GM18505 (cell line): ENCODE results near the gene CHI3L1.

Experiments used
- ATAC-seq: cut with Tn5 transposase; IDR thresholded peaks from one replicate; pipeline ENCODE4 v1.9.1; 2021; ENCODE audit not compliant: unreplicated experiment
- POLR2A ChIP-seq: IDR thresholded peaks from 4 replicates; pipeline ENCODE4 v1.6.1; 2011; ENCODE audit warnings: borderline replicate concordance; ENCODE audit not compliant: insufficient read depth, insufficient read length; ENCODE audit errors: extremely low read depth

CHI3L1 gene

DNA sequence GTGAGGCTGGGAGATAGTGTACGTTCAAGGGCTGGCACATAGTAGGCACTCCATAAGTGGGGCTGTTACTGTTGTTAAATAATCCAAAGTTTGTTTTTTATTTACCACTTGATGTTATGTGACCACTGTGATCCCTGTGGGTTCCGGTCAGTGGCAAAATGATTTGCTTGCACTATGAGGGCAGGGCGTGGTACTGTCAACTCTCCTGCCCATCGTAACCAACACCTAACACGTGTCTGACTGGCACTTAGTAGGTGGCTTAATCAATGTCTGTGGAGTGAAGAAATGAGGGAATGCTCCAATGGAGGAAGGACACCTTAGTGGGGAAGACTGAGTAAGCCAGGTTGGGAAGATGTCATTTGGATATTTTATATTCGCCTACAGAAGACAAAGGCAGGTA is 44.4 kb downstream of the CHI3L1 start:
- no peak for ATAC-seq
- no peak for TF ChIP-seq POLR2A

- TF ChIP-seq POLR2A: no peak
Observed at GRCh38 chr1:203140743-203141520, 45.6 kb downstream of the CHI3L1 start.

GRCh38 chr1:203139976-203140475 is 46.5 kb downstream of the CHI3L1 start:
- ATAC-seq: no peak
- no peak for TF ChIP-seq POLR2A

More at GRCh38 chr1:203140743-203141520, 45.6 kb downstream of the CHI3L1 start:
- no peak for ATAC-seq

DNA sequence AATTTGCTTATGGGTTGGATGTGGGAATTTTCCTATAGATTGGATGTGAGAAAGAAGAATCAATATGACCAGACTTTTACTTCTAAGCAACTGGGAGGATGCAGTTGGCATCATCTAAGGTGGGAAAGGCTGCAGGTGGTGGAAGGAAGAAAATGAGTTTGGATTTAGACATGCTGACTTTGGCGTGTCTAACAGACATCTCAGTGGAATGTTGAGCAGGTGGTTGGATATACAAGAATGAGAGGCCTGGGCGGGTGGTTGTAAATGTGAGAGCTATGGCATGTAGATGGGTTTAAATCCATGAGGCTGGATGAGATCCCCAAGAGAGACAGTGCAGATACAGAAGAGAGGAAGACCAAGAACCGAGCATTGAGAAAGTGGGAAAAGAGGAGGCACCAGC is 48.4 kb downstream of the CHI3L1 start:
- no peak for ATAC-seq
- no peak for TF ChIP-seq POLR2A

DNA sequence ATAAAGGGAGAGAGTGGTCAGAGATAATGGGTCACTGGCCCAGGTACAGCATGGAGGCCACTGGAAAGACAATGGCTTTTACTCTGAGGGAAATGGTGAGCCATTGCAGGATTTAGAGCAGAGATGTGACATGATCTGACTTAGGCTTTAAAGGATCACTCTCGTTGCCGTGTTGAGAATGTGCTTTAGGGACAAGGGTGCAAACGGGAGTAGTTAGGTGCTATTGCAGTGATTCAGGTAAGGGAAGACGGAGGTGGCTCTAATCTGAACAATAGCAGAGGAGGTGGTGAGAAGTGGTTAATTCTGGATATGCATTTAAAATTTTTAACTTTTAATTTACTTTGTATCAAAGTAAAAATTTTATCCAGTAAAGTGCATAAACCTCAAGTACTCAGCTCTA is 49.2 kb downstream of the CHI3L1 start:
- no peak for ATAC-seq
- no peak for TF ChIP-seq POLR2A

GRCh38 chr1:203136409-203137042 is 50.0 kb downstream of the CHI3L1 start:
- no peak for ATAC-seq
- no peak for TF ChIP-seq POLR2A

GRCh38 chr1:203135636-203136305 is 50.7 kb downstream of the CHI3L1 start:
- no peak for ATAC-seq
- no peak for TF ChIP-seq POLR2A

DNA sequence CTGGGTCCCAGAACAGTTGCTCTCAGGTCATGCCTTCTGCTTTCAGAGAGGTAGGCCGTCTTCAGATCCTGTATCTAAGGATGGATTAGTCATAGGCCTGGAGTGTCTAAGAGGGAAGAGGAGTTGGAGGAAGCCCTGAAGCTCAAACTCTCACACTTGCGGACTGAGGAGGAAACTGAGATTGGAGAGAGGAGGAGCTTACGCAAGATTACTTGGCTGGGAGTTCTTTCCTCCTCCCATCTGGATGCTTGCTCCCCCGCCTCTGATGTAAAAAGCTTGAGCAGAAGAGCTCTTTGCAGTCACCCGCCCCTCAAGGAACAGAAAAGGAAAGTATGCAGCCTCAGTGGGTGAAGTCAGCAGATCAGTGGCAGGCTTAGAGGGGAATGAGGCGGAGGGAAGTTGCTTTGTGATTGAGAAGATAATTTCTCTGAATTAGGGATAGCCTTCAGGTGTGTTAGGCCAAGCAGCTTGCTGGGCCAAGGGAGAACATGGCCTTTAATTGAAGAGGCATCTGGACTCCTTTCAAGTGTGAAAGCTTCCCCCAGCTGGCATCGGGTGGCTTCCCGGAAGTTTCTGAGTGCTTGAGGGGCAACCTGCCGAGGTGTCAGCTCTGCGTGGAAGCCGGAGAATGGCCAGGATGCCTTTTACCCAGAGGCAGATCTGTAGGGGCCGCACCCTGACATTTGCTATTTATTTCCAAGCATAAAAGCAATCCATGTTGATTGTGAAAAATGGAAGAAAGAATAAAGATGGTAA is 52.4 kb downstream of the CHI3L1 start:
- TF ChIP-seq POLR2A: no peak
- no peak for ATAC-seq

DNA sequence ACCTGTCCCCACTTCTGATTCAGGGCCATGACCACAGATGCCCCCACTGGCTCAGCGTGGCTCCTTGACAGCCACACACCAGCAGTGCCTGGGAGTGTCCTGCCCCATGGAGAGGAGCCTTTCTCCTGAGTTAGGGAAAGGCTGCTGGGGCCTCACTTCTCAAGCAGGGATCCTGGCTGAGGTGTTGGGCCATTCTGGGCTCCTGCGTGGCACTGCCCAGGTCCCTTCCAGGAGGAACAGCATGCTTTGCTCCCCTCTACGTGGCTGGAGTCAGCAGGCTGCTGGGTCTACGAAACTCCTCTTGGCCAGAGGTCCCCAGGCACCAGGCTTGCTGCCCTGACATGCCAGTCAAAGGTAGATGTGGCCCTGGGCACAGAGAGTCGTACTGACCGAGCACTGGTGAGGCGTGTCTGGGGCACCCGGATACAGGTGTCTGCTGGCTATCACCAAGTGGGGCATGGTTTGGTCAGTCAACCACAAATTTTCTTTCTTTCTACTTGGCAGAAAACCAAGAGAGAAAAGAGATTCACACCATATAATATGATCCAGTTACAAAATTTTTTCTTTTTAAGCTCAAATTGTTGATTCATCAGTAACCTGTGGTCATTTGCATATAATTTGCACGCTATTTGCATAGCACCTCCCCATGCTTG is 54.8 kb downstream of the CHI3L1 start:
- ATAC-seq: no peak
- no peak for TF ChIP-seq POLR2A

- no peak for ATAC-seq
- no peak for TF ChIP-seq POLR2A
Observed at GRCh38 chr1:203130358-203130985, 56.0 kb downstream of the CHI3L1 start.

- ATAC-seq: no peak
- no peak for TF ChIP-seq POLR2A
Observed at GRCh38 chr1:203129501-203130231, 56.8 kb downstream of the CHI3L1 start.
